B cell (primary cell): Measurements from ENCODE around the gene VWCE. TPM values are rescaled to one million over a fixed set of nuclear protein-coding genes. Genes with fewer than 3 reads are reported as not detected.

Source experiments
- ATAC-seq: fragments of 200-7000 bp; cut with Tn5 transposase; one replicate; pipeline ENCODE4 v1.10.0; 2021; ENCODE audit warnings: low read depth, mild to moderate bottlenecking, moderate number of reproducible peaks, moderate library complexity
- CTCF ChIA-PET: fragments of 350-600 bp; sonication (Branson Sonifier 250); formaldehyde crosslinking; loops from one replicate; lab custom pipeline; 2021; ENCODE audit warnings: antibody characterized with exemption, inconsistent platforms; lab: Charles Lee
- POLR2A ChIA-PET: fragments of 350-600 bp; sonication (Branson Sonifier 250); formaldehyde crosslinking; loops from one replicate; lab custom pipeline; 2021; ENCODE audit warnings: antibody characterized with exemption; lab: Charles Lee
- DNase-seq: peaks from one replicate; pipeline ENCODE4 v3.0.0; 2013
- H2AFZ ChIP-seq: 2 replicates; pipeline ENCODE4 v1.6.1; 2012; ENCODE audit warnings: mild to moderate bottlenecking, low read depth, low read length; ENCODE audit not compliant: insufficient read depth, poor library complexity, severe bottlenecking
- H3K27ac ChIP-seq, 2 donors: 1 replicate in 1 of 2; 2 replicates in 1 of 2; pipeline ENCODE4 v1.5.1; 2012 to 2013; ENCODE audit warnings: low read length in 2 of 2, mild to moderate bottlenecking in 2 of 2, moderate library complexity in 1 of 2
- H3K27me3 ChIP-seq, 4 experiments: fragments of 200-600 bp in 1 of 4; sonication (generic) in 1 of 4; replicated peaks in 1 of 4; 1 replicate in 2 of 4; 2 replicates in 2 of 4; pipeline versions ENCODE4 v1.6.1 to v1.7.0; 2013 to 2016; ENCODE audit warnings: low read length in 3 of 4, mild to moderate bottlenecking in 2 of 4, mixed read lengths in 1 of 4, moderate library complexity in 1 of 4; ENCODE audit not compliant: insufficient read depth in 4 of 4, control insufficient read depth in 3 of 4; ENCODE audit errors: control extremely low read depth in 1 of 4
- H3K36me3 ChIP-seq, 2 experiments: replicated peaks in 1 of 2; 1 replicate in 1 of 2; 2 replicates in 1 of 2; pipeline versions ENCODE4 v1.6.1 to v1.7.1; 2013; ENCODE audit warnings: low read length in 1 of 2; ENCODE audit not compliant: insufficient read depth in 2 of 2, control insufficient read depth in 1 of 2; ENCODE audit errors: control extremely low read depth in 1 of 2, extremely low read depth in 1 of 2
- H3K4me1 ChIP-seq, 2 donors: fragments of 200-600 bp in 1 of 2; sonication (generic) in 1 of 2; 1 replicate in 1 of 2; 2 replicates in 1 of 2; pipeline versions ENCODE4 v1.5.1 to v1.6.1; 2013 to 2017; ENCODE audit warnings: low read length in 2 of 2; ENCODE audit not compliant: control insufficient read depth in 2 of 2, insufficient read depth in 2 of 2
- H3K4me2 ChIP-seq: replicated peaks from 2 replicates; pipeline ENCODE3; 2012; ENCODE audit warnings: mild to moderate bottlenecking, low read depth, low read length; ENCODE audit not compliant: poor library complexity, severe bottlenecking
- H3K4me3 ChIP-seq, 5 experiments: fragments of 200-600 bp in 1 of 5; sonication (generic) in 1 of 5; 1 replicate in 3 of 5; 2 replicates in 2 of 5; pipeline versions ENCODE4 v1.5.1 to v1.7.0; 2011 to 2016; ENCODE audit warnings: low read length in 4 of 5, mild to moderate bottlenecking in 4 of 5, low read depth in 2 of 5, control low read depth in 1 of 5, moderate library complexity in 1 of 5; ENCODE audit not compliant: insufficient read depth in 1 of 5; ENCODE audit errors: control extremely low read depth in 1 of 5, extremely low read depth in 1 of 5
- H3K79me2 ChIP-seq: fragments of 200-600 bp; sonication (generic); one replicate; pipeline ENCODE4 v1.6.0; 2016; ENCODE audit warnings: low read length; ENCODE audit not compliant: control insufficient read depth, insufficient read depth
- H3K9ac ChIP-seq: fragments of 200-600 bp; sonication (generic); 2 replicates; pipeline ENCODE4 v1.6.1; 2017; ENCODE audit warnings: mild to moderate bottlenecking, low read length, moderate library complexity
- H3K9me3 ChIP-seq, 3 donors: one replicate each; pipeline versions ENCODE4 v1.6.1 to v1.7.1; 2013; ENCODE audit warnings: low read length in 2 of 3; ENCODE audit not compliant: control insufficient read depth in 2 of 3, insufficient read depth in 1 of 3; ENCODE audit errors: control extremely low read depth in 1 of 3
- H4K20me1 ChIP-seq: 2 replicates; pipeline ENCODE4 v1.6.0; 2012; ENCODE audit warnings: mild to moderate bottlenecking, low read length; ENCODE audit not compliant: insufficient read depth, control insufficient read depth, poor library complexity, severe bottlenecking
- H3K27ac Mint-ChIP-seq: one replicate; pipeline ENCODE4 v1.8.0; 2021; ENCODE audit warnings: mixed read lengths
- H3K27me3 Mint-ChIP-seq: one replicate; pipeline ENCODE4 v1.8.0; 2021; ENCODE audit warnings: mixed read lengths
- H3K4me1 Mint-ChIP-seq: one replicate; pipeline ENCODE4 v1.8.0; 2021; ENCODE audit warnings: mixed read lengths
- H3K4me3 Mint-ChIP-seq: one replicate; pipeline ENCODE4 v1.8.0; 2021; ENCODE audit warnings: mixed read lengths
- H3K9me3 Mint-ChIP-seq: one replicate; pipeline ENCODE4 v1.8.0; 2022; ENCODE audit warnings: mixed read lengths; ENCODE audit not compliant: insufficient read depth
- CTCF ChIP-seq: fragments of 200-600 bp; IDR thresholded peaks from one replicate; pipeline ENCODE4 v1.8.0; 2022; ENCODE audit warnings: antibody characterized with exemption, mild to moderate bottlenecking
- EZH2 ChIP-seq: IDR thresholded peaks from 2 replicates; pipeline ENCODE4 v1.6.1; 2012; ENCODE audit warnings: borderline replicate concordance, low read depth, mild to moderate bottlenecking, moderate library complexity, low read length; ENCODE audit not compliant: insufficient read depth, poor library complexity, severe bottlenecking
- WGBS: methylation state at CpG from one replicate; pipeline ENCODE4 v1.1.5; 2013; ENCODE audit warnings: missing lambda C conversion rate; ENCODE audit not compliant: insufficient coverage; 5-methylcytosine and 5-hydroxymethylcytosine counted together
- intact Hi-C: fragments of 100-400 bp; cut with micrococcal nuclease; formaldehyde crosslinking; loops from one replicate; pipeline ENCODE4 v1.10.0; 2022
- polyA plus RNA-seq: library from polyadenylated mRNA; depleted of rRNA; stranded (reverse); fragments of >200 nt; gene quantifications from 2 replicates; pipeline ENCODE4 v1.2.3, GENCODE V29; 2012
- total RNA-seq, 2 donors: library from RNA; stranded (reverse); fragments of 120-200 nt in 1 of 2; gene quantifications; 1 replicate in 1 of 2; 2 replicates in 1 of 2; pipeline versions ENCODE4 v1.2.3 to v1.2.4, GENCODE V29; 2013 to 2022

Gene VWCE
- total and polyA plus RNA-seq, 2 donors (not counting 1 experiment from before 2014, with no cell fraction given): 0.37 to 0.39 TPM

- POLR2A ChIA-PET: interaction anchor here (0.6 kb wide), 1 partner anchor 427 kb away, joined by 3 read pairs; no protein-coding TSS in a partner anchor
- Histone ChIP-seq H3K4me2 (no peak overlapping the region), H3K4me1 (peaks cover 0 to 6% of the 10 kb centered on the region in 2 donors), H2AFZ (no peak overlapping the region), H3K27me3 (no peaks in the 10 kb centered on the region), H3K36me3 (peaks cover 0 to 30% of the 10 kb centered on the region in 2 experiments), H3K79me2 (peaks cover 8% of the 10 kb centered on the region), H4K20me1 (peaks cover 18% of the 10 kb centered on the region), H3K9ac (no peak overlapping the region), H3K4me3 (no peak overlapping the region), H3K27ac (no peak overlapping the region), H3K9me3 (no peaks in the 10 kb centered on the region)
- H3K27ac Mint-ChIP-seq: peak overlapping the region; percentile 46
- WGBS: 96% methylated on average over 18 of the region's 20 CpGs
- no peak for DNase-seq
- CTCF ChIA-PET: interaction anchor here (10.1 to 11.2 kb wide), 2 partner anchors 19 to 43 kb away, joined by 436 to 649 read pairs; partner anchors contain the start of genes CYB561A3 and TMEM138
- intact Hi-C loops: no loop called here
- ATAC-seq: no peak
- H3K4me3 Mint-ChIP-seq: no peak overlapping the region
- no peaks in the 10 kb centered on the region for H3K27me3 Mint-ChIP-seq
- TF ChIP-seq CTCF (no peak), EZH2 (no peak)
- no peaks in the 10 kb centered on the region for H3K9me3 Mint-ChIP-seq
- H3K4me1 Mint-ChIP-seq: peaks cover 24% of the 10 kb centered on the region
Measured at GRCh38 chr11:61342207-61342803, 47.2 kb upstream of the VWCE start.

GRCh38 chr11:61341706-61342105 is 46.6 kb upstream of the VWCE start:
- H3K4me1 ChIP-seq: peaks cover 0 to 6% of the 10 kb centered on the region in 2 donors
- ATAC-seq (no peak), DNase-seq (no peak)
- H3K4me3 Mint-ChIP-seq: no peak overlapping the region
- peaks cover 24% of the 10 kb centered on the region for H3K4me1 Mint-ChIP-seq
- intact Hi-C loops: no loop called here
- H3K9me3 Mint-ChIP-seq: no peaks in the 10 kb centered on the region
- no peaks in the 10 kb centered on the region for H3K27me3 Mint-ChIP-seq
- H3K79me2 ChIP-seq: peaks cover 12% of the 10 kb centered on the region
- no peaks in the 10 kb centered on the region for H3K9me3 ChIP-seq
- ChIA-PET POLR2A (interaction anchor here (0.6 to 1.0 kb wide), 2 partner anchors 20 to 426 kb away, joined by 3 read pairs; partner anchors contain the start of genes CYB561A3 and TMEM138), CTCF (interaction anchor here (10.1 to 11.2 kb wide), 2 partner anchors 20 to 43 kb away, joined by 436 to 649 read pairs; partner anchors contain the start of genes CYB561A3 and TMEM138)
- 98% methylated on average over 4 of the region's 4 CpGs for WGBS
- H4K20me1 ChIP-seq: peaks cover 14% of the 10 kb centered on the region
- H3K4me3 ChIP-seq: no peak overlapping the region
- H2AFZ ChIP-seq: no peak overlapping the region
- TF ChIP-seq CTCF: no peak
- TF ChIP-seq EZH2: no peak
- peak overlapping the region; percentile 46 for H3K27ac Mint-ChIP-seq
- no peaks in the 10 kb centered on the region for H3K27me3 ChIP-seq
- H3K4me2 ChIP-seq: no peak overlapping the region
- H3K9ac ChIP-seq: no peak overlapping the region
- no peak overlapping the region for H3K27ac ChIP-seq
- H3K36me3 ChIP-seq: peaks cover 0 to 24% of the 10 kb centered on the region in 2 experiments
